Urothelium cell line (cell line): ENCODE results near the gene ATP11A.

Experiments
- DNase-seq: peaks from one replicate; pipeline ENCODE4 v3.0.0; 2011; ENCODE audit warnings: low spot score, mixed read lengths
- FAIRE-seq: peaks from 2 replicates; lab custom pipeline; 2011; peaks lifted over from hg19 to GRCh38; lab: Jason Lieb, UNC

ATP11A gene

DNA sequence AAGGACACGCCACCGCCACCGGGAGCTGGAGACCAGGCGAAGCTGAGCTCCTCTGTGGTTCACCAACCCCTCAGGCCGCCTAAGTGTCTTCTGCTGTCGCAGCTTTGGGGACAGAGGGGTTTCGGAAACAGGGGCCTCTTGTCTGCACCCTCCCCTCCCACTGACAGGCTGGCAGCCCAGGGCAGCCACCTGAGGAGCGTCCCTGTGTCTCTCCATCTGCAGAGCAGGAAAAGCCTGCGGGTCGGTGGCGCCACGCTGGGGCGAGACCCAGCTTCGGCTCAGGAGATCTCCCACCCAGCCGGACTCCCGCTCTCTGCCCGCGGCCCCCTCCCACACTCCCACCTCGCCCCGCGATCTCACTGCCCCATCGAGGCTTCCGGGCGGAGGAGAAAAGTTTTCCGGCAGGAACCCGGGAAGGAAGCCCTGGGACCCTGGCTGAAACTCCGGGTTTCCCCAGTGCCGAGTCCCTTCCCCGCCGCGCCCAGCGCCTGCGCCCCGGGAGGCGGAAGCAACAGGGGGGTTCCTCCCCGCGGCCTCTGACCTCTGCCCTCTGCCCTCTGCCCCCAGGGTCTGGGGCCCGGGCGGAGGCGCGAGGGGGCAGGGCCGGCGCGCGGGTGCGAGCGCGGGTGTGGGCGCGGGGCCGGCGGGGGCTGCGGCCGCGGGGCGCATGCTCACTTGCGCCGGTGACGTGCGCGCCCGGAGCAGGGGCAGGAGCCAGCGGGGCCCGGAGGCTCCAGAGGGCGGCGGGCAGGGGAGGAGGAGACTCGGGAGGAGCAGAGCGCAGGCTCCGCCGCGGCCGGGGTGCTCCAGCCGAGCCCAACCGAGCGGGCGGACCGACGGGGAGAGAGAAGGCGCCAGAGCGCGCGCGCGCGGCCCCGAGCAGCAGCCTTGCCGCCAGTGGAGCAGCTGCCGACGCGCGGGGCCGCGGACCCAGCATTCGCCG is at the start of gene ATP11A:
Gene ATP11A (plus strand): TSS at position 736 of the 943 bp plus-strand sequence. CDS start 379 bp downstream, outside the sequence.
- DNase-seq, result peak; percentile 99
- peak; percentile 66 for FAIRE-seq

DNA sequence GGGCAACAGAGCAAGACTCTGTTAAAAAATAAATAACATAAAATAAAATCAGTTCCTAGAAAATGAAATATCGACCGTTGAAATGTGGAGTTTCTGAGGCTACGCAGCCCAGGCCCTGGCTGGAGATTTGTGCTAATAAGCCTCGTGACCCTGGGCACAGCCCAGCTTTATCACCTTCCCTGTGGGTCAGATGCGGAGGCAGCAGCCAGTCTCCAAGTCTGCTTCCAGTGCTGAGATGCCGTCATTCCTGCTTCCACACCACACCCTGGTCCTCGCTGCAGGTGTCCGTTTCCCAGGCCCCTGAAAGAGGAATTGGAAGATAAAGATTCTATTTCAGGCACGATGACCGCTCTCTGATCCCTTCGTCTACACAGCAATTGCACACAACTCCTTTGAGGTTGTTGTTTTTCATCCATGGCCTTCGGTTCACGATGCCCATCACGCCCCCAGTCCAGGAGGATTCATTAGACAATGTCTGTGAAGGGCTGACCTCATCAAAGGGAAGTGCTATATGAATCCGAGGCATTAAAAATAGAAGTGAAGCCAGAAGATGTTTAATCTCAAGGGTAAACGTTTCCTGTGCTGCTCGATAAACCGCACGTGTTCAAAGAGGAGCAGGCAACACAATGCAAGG is 48.3 kb upstream of the ATP11A start:
- DNase-seq (no peak), FAIRE-seq (no peak)

DNA sequence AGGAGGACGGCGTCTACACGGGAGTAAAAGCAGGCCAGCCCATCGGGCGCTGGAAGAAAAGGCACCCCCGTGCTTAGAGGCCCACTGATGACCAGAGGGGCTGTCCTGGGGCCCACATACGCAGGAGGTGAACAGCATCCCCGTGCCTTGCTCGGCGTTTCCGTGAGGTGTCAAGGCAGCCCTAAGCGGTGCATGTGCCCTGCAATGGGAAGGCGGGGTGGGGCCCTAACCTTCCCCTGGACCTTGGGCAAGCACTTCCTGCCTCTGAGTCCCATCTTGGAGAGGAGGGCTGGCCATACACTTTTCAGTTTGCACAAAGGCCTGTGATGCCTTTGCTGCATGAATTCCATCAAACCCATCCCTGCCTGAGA is 47.8 kb upstream of the ATP11A start:
- FAIRE-seq, result no peak
- no peak for DNase-seq

DNA sequence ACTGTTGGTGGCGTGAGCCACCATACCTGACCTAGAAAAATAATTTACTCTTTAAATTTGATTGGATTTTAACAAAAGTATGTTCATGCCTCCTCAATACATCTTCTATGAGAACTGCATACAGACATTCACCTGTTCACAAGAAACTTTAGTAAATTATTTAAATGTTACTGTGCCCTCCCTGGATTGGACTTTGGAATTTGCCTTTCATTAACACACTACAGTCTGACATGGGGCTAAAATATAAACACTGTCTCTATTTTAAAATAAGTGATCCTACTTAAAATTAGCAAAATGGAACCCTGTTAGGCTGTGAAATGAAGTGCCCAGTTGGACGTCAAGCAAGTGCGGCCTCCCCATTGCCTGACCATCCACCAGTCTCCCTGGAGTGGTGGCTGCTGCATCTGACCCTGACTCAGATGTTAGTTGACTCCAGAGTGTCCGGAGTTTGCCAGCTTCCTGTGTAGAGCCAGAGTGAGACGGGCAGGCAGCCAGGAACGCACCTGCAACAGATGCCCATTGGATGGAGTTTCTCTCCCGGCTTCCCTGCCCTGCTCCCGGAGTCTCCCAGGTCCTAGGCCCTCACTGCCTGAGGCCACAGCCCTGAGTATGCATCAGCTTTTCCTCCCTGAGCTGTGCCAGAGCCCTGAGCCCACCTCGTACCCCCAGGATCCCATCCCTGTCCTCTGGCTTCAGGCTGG is 45.9 kb upstream of the ATP11A start:
- no peak for FAIRE-seq

DNA sequence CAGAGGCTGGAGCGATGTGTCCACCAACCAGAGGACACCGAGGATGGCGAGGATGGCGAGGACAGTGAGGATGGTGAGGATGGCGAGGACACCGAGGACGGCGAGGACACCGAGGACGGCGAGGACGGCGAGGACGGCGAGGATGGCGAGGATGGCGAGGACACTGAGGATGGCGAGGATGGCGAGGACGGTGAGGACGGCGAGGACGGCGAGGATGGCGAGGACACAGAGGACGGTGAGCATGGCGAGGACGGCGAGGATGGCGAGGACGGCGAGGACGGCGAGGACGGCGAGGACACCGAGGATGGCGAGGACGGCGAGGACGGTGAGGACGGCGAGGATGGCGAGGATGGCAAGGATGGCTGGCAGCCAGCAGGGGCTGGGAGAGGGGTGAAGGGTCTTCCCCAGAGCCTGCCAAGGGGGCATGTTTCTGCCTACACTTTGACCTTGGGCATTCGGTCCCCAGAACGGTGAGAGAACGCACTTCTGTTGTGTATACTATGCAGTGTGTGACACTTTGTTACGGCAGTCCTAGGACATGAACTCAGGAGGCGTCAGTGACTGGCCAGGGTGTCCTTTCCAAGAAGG is 44.4 kb upstream of the ATP11A start:
- peak; percentile 96 for FAIRE-seq
- no peak for DNase-seq

More for the DNA sequence above, 45.9 kb upstream of the ATP11A start:
- DNase-seq, result no peak

DNA sequence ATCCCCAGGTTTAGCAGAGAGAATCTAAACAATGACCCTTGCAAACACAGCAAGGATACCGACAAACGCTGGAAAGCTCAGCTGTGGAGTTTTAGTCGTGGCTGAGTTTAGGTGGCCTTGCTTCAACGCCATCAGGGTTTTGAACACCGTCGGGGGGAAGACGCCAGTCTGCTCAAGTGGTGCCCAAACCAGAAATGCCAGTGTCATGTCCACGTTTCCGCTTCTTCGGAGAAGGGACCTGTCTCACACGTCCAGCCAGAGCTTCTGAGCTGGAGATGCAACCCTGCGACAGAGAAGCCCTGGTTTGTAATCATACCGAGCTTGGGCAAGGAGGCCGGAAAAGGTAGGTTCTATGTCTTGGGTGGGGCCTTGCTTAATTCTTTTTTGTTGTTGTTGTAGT is 42.6 kb upstream of the ATP11A start:
- FAIRE-seq (no peak), DNase-seq (no peak)

DNA sequence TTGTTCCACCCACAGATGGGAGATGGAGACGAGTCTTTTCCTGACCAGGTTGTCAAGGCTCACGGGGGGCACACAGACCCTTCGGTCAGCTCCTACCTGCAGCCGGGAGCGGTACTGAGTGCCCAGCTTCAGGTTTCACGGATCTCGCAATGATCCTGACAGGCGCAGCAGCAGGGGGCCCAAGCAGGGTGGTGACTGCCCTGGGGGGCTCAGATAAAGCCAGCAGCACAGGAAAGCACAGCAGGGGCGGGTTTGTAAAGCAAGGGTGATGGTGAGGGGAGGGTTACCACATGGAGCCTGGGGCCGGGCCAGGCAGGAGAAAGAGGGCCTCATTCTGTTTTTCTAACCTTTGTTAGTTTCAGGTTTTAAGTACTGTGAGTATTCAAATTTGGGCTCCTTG is 41.7 kb upstream of the ATP11A start:
- FAIRE-seq (no peak), DNase-seq (no peak)

DNA sequence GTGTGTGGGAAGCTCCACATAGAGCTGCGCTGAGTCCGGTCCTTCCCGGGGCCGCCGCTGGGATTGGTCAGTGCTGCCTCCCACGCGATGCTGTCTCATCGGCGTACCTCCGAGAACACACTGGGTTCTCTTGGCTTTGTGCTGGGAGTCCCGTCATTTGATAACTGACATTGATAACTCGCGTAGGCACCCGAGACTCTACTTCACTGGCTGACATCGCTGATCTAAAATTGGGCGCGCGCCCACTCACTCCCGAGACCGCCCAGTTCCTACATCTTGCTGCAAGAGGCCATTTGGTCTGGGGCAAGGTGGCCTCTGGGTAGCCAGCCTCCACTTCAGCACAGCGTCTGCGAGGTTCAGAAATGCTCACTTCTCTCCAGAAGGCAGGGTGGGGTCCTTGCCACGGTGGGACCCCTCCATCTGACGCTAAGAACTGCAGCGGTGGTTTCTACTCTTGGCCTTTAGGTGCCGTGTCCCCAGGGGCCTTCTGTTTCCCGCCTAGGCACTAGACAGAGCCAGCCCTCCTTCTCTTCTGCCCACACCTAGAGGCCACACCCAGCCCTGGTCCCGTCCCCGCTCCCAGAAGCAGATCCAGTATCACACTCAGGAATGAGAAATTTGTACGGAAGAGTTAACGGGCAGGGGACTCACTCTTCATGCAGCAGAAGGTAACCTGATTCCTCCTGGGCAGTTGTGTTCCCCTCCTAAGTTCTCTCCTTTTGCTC is 40.7 kb upstream of the ATP11A start:
- DNase-seq (no peak), FAIRE-seq (no peak)

DNA sequence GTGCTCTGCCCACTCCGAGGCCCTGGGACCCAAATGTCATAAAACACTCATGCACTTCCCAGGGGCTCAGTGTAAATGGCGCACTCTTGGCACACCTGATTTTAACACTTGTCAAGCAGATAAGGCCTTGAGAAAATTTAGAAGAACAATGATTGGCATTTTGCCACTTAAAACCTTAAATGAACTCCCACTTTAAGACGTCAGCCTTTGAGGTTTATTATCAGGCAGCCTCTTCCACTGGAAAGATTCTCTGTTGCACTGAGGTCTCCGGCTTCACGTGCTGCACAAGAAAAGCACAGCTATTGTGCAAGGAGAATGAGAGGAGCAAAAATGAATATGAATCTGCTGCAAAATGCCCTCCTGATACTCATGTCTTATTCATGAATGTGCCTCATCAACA is 38.5 kb upstream of the ATP11A start:
- DNase-seq (no peak), FAIRE-seq (no peak)

DNA sequence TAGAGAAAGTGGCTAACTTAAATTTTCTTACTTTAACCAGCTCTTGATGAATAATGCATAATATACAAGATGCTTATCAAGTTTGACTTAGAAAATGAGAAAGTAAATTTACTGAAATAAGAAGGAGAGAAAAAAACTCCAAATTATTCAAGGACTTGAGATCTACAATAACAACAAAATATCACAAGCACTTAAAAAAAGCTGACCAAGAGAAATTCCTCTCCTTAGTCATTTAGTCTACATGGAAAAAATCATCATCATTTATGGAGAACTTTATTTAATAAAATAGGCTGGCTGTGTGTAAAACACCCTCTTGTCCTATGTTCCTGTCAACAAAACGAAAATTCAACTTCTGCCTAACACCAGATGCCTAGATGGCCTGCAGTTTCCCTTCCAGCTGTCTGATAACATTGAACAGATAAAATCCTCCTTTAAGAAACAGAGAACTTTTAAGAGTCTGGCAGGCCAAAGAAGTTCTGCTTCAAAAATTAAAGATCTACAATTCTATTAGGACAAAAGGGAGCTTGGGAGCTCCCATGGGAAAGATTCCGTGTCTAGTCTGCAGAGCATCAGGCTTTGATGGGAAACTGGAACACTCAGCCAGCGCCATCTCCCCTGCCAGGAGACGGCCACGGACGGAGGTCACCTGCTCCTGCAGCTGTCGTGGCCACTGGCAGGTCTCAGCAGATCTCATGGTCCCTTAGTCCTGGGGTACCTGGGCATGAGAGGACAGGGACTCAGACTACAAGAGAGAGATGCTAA is 37.9 kb upstream of the ATP11A start:
- DNase-seq (no peak), FAIRE-seq (no peak)

DNA sequence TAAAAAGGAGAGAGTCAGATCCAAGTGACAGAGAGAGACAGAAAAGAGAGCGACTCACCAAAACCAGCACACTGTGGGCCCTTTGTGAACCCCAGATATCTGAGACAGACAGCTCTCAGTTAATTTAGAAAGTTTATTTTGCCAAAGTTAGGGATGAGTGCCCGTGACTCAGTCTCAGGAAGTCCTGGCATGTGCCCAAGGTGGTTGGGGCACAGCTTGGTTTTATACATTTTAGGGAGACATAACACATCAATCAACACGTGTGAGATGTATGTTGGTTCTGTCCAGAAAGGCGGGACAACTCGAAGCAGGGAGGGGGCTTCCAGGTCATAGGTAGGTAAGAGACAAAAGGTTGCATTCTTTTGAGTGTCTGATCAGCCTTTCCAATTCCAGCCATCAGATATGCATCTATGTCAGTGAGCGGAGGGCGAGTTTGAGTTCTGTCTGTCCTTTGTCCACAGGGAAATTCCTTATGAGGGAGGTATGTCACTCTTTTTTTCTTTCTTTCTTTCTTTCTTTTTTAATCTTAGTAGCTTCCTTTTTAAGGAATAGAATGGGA is 37.2 kb upstream of the ATP11A start:
- DNase-seq, result no peak
- FAIRE-seq, result peak; percentile 46

DNA sequence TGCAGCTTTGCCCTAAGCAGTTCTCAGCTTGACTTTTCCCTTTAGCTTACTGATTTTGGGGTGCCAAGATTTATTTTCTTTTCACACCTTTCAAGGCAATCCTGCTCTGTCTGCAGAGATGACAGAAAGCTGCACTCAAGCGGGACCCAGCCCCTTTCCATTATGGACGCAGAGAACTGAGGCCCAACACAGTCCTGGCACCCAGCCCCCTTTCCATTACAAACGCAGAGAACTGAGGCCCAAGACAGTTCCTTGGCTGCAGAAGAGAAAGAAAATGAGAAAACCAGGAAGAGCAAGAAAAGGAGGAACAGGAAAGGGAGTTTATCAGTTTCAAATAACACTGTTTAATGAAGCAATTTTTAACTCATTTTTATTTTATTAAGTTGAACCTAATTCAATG is 36.8 kb upstream of the ATP11A start:
- FAIRE-seq, result no peak
- no peak for DNase-seq

DNA sequence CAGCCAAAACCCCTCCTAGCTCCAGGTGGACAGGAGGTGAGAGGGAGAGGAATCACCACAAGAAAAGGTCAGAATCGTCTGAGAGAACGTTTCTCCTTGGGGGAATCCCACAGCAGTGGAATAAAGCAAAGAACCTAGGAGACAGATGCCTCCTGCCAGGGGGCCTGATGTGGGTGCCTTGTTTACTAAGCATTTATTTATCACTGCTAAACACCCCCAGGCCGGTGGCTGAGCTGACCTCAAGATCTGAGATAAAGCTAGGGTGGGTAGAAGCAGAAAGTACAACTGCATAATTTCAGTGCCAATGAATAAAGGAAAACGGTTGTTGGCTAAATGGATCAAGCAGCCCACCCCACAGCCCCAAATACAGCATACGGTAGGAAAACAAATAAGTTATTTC is 33.9 kb upstream of the ATP11A start:
- no peak for FAIRE-seq
- DNase-seq, result no peak

DNA sequence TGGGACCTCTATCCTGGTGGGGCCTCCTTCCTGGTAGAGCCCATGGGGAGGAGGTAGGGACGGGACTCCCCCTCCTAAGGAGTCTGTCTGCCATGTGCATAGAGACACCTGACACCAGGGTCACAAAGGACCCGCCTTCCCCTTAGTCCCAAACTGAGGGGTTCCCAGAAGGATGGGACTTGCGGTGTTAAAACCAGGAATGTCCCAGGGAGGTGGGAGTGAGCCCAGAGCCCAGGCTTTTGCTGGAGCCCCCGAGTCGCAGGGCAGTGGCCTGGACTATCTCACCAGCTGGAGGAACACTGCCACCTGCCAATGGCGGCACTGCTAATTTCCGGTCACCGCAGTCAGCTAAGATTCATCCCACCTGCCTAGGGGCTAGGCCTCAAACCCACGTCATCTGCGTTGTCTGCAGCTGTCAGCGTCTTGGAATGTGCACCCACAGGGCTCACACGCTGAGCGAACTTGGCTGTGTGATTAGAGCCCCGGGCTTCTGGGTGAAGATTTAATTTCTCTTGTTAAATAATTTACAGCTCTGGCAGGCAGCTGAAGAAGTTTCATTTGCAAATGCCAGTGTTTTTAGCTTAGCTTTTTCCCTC is 31.9 kb upstream of the ATP11A start:
- DNase-seq (peak; percentile 64), FAIRE-seq (peak; percentile 17)

DNA sequence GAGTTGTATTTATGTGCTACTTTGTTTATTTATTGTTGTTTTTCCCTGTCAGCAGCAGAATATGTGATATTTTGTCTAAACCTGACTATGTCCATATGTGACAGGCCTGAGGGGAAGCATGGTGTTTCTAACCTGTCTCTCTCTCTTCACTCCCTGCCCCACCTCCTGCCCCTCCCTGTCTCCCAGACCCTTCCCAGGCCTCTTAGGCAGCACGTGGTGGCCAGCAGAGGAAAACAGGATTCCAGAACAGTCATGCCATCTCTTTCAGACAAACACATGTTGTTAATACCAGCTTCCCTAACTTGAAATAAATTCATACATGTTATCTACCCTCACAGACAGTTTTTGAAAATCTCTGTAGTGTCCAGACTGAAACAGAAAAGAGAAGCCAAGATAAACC is 31.0 kb upstream of the ATP11A start:
- FAIRE-seq (no peak), DNase-seq (no peak)

DNA sequence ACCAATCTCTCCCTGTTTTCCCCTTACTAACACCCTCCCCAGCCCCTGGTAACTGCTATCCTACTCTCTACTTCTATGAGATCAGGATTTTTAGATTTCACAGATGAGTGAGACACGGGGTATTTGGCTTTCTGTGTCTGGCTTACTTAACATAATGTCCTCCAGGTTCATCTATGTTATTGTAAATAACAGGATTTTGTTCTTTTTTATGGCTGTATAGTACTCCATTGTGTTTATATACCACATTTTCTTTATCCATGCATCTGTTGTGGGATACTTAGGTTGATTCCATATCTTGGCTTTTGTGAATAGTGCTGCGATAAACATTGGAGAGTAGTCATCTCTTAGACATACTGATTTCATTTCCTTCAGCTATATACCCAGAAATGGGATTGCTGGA is 28.5 kb upstream of the ATP11A start:
- DNase-seq (no peak), FAIRE-seq (no peak)

DNA sequence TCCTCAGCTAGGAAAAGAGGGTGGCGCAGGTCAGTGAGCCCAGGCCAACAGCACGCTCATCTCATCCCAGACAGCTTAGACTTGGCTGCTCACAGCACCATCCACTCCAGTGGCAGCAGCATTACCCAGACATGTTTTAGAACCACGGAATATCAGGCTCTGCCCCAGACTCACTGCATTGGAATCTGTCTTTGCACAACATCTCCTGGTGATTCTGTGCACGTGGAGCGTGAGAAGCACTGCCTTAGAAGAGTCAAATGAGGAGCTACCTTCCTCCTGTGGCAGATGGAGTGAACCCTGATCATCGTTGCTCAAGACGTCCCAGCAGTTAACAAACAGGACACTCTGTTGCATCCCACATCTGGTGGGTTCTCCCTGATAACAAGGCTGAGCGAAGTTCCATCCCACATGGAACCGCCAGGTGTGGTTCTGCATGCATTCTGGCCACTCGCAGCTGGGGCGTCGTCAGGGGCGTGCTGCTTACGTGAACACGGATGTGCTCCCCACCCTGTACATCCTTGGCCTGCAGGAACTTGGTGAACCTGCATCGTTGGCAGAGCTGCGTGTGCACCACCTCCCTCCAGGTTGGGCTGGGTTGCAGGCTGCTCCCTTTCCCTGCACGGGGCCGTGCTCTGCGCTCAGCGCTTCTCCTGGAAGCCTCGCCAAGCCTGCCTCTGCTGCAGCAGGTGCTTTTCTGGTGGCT is 25.2 kb upstream of the ATP11A start:
- FAIRE-seq, result peak; percentile 44
- no peak for DNase-seq

DNA sequence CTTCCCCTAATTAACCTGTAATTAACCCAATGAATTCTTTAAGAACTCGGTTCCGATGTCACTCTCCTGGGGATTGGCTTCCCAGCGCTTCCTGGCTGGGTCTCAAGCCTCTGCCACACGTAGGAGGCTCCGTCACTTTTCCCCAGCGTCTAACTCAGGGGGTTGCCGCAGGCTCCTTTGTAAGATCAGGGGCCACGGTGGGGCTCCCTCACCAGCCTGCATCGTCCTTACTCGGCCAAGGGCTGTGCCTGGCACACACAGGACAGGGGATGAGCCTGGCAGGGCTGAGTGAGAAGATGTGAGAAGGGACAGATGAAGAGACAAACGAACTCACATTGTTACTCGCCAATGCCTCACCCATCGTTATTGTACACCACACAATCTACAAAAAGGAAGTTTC is 20.9 kb upstream of the ATP11A start:
- FAIRE-seq (no peak), DNase-seq (no peak)
